NOMO-1 (cell line): ENCODE measurements around the gene ANTXR1.

ENCODE experiments used
- DNase-seq, 2 experiments: peaks; one replicate each; lab custom pipeline; 2025; ENCODE audit not compliant: unreplicated experiment in 2 of 2; lab: John Stamatoyannopoulos, UW

The ANTXR1 gene

DNA sequence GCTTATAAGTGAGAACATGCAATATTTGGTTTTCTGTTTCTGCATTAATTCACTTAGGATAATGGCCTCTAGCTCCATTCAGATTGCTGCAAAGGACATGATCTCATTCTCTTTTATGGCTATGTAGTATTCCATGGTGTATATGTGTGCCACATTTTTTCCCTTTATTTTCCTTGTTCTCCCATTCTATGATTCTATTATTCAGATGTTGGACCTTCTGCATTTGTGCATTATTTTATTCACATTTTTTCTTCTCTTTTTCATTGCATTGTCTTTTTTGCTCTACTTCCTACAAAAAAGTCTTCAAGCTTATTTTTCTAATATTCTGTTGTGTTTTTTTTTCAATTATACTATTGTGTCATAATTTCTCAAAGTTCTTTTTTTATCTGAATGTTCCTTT, 11.1 kb upstream of the ANTXR1 start:
- DNase-seq, result no peak

DNA sequence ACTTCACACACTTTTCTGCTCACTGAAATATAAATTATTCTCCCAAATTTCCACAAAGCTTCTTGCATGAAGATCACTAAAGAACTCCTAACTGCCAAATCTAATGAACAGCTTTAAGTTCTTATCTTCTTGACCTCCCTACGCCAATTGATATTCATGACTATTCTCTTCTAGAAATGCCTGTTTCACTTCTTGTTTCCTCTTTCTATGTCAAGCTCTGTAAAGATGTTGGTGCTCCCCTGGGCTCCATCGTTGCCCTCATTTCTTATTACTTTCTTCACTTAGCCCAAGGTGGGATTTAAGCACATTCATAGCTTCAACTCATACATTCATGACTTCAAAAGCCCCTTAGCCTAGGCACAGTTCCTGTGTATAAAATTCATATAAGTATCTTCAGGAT, 9.2 kb upstream of the ANTXR1 start:
- DNase-seq, result no peak

DNA sequence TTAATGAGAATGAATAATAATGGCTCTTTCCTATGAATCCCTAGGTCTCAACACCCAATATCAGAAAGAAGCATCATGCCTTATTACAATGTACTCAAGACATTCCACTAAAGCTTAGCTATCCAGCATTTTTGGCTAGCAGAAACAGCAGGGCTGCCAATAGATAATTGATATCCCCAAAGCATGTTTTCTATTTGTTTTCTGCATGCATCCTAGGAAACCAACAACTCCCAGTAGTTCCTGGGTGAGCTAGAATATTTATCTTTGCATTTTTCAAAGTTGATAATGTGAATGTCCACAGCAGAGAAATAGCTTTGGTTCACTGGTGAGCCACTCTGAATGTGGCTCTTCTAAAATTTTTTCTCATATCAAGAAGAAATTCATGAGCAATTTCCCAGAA, 5.8 kb upstream of the ANTXR1 start:
- no peak for DNase-seq

DNA sequence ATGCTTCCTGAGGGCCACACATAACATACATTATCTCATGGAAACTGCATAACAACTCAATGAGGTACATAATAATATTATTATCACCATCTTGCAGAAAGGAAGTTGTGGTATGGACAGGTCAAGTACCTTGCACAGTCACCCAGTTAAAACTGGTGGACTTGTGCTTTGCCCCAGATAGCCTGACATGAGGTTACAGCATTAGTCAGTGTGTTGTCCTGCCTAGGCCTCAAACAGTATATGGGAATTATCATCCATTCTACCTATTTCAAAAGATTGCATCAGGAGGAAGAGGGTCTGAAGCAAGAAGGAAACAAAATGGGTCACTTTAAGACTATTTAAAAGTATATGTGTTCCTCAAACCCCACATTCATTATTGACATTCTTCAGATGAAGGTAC, 5.4 kb upstream of the ANTXR1 start:
- no peak for DNase-seq

DNA sequence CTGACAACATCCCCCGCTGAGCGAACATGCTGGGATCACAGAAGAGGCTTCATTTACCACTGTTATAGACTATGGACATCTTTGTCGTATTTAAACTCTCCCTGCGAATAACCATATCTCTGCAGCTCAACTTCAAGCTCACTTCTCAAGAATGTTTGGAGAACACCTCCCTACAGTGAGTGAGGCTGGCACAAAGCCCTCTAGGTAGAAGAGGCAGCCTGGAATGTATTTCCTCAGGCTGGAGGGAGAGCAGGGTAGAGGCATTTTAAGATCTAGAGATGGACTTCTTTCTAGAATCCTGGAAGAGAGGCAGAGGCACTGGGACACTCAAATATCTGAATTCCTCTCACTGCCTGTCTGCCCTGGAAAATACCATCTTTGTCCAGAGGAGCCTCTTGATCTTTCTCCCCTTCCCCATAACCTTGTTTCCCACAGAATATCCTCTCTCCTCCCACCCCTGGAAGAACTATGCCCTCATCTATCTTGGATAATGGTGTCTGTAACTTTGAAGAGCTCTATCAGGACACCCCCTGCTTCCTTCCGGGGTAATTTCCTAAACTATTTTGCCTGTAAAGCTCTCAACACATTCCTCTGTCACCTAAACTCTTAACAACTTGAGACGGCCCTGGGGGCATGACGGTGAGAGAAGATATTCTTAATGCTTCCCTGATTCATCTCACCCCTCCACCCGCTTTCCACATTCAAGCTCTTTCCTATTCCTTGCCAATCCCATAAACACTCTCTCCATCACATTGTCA, 2.4 kb upstream of the ANTXR1 start:
- no peak for DNase-seq

DNA sequence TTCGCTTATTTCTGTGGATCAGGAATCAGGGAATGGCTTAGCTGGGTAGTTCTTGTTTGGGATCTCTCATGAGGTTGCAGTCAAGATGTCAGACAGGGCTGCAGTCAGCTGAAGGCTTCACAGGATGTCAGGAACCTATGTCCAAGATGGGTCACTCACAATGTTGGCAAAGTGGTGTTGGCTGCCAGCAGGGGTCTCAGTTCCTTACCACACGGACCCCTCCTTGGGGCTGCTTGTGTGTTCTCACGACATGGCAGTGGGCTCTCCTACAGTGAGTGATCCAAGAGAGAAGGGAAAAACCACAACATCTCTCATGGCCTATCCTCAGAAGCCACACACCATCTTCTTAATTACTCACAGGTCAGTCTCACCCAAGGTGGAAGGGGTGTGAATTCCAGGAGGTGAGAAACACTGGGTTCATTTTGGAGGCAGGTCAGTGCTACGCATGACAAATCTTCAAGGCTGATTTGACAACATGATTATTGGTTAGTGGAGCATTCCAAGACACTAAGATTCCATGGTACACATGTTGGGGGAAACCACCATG, 1.3 kb upstream of the ANTXR1 start:
- DNase-seq, result no peak

DNA sequence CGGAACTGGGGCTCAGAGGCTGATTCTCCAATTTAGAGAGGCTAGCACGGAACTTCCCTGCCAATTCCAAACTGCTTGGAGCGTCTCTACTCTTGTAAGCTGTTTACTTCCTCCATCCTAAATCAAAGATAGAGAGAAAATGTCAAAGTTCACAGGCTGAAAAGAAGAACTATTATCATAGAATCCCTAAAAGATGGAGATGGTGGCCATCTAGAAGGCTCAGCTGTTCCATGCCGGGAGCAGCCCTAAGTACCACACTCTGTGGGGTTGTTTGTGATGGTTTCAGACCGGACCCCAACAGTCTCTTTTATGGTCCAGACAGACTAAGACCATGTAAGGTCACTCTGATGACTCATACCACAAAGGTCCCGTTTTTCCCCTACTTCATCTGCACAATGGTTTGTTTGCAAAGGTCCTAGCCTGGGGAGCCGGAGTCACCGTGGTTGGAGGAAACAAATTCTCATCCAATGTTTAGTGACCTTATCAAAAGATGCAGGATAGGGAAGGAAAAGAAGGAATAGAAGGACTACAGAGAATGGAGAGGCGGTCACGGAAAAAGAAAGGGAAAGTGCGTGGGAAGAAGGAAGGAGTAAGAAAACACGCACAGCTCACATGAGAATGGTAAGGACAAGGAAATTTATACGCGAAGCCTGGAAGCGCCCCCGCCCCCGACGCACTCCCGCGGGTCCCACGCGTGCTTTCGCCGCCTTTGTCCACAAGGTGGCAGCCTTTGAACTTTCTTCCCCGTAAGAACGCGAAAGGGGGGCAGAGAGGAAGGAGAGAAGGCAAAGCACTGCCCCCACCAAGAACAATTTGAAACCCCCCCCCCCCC, 453 bp upstream of the ANTXR1 start:
- DNase-seq, result peak; percentile 11 to 37

DNA sequence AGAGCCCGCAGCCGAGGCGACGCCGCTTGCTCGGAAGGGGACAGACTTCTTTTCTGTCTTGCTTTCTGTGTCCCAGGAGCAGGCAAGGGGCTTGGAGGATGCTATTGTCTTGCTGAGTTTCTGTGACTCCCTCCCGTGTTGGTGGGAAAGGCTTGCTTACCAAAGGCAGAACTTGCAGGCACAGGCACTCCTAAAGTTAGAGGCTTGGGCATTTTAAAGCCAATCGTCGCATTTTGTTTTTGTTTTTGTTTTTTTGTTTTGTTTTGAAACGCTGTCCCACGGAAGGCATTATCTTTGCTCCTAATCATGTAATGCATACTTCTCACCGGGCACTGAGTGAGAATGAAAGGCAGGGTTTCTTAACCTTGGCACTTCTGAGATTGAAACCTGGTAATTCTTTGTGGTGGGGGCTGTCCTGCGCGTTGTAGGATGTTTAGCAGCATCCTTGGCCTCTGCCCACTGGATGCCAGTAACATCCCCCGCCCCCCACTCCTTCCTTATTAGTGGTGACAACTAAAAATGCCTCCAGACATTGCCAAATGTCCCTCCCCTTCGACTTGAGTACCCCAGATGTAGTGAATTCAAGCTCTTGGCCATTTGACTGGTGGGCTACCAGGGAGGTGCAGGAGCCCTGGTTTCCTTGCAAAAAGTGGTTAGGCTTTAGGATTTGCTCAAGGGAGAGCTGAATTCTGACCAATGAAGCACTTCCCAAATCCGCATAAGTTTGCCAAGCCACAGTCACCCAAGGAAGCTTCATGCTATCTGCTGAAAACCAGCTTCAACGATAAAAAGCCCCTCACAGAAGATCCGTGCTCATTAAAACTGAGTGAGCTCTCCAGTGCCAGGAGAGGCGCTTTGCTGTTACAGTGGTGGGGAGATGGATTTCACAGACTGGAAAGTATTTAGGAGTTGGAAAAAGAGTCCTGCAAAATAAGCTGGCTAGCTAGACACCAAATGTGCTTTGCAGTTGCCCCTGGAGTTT, 1.2 kb downstream of the ANTXR1 start:
- DNase-seq, result no peak

DNA sequence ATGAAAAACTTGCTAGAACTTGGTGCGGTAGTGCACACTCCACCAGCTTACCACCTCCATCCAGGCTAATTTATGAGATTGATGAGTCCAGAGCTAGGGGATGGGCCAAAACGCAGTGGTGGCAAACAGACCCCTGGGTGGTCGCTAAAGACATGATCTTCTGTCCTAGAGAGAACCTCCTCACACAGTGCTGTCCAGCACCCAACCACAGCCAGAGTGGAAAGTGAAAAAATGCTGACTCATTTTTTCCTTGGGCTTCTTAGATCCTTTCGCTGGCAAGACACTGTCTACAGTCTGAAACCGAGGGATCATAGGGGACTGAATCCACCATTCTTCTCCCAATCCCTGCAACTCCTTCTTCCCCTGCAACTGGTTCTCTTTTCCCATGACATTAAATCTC, 4.1 kb downstream of the ANTXR1 start:
- DNase-seq, result no peak

DNA sequence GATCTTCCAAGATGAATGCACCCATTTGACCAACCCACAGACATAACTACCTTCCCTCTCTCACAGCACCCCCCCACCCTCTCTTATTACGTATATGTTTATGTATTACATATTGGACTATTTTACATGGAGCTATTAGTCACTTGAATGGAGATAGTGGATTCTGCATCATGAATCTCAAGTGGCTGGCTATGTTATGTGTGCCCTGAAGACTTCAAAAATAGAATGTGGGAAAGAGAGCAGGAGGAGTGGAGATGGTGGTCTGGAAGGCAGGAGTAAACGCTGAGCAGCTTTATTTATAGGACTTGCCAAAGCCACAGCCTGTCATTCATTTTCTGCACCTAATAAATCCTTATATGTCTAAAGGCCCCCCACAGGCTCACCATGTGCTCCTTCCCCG, 4.9 kb downstream of the ANTXR1 start:
- DNase-seq, result no peak

DNA sequence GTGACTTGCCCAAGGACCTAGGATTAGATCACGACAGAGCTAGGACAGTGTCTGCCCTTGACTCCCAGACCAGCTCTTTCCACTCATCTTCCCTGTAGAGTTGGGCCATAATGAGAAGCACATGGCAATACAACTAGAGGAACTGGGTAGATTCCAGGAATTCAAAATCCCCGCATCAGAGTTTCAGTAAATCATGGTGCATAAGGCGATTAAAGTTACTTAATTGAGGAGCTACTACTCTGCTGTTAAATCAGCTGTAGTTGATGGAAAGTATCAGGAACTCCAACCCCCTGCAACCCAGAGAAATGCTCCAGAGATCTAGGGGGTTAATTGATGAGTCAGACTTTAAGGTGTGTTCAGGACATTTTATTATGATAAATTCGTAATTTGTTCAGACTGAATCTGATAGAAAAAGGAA, 5.7 kb downstream of the ANTXR1 start:
- no peak for DNase-seq

DNA sequence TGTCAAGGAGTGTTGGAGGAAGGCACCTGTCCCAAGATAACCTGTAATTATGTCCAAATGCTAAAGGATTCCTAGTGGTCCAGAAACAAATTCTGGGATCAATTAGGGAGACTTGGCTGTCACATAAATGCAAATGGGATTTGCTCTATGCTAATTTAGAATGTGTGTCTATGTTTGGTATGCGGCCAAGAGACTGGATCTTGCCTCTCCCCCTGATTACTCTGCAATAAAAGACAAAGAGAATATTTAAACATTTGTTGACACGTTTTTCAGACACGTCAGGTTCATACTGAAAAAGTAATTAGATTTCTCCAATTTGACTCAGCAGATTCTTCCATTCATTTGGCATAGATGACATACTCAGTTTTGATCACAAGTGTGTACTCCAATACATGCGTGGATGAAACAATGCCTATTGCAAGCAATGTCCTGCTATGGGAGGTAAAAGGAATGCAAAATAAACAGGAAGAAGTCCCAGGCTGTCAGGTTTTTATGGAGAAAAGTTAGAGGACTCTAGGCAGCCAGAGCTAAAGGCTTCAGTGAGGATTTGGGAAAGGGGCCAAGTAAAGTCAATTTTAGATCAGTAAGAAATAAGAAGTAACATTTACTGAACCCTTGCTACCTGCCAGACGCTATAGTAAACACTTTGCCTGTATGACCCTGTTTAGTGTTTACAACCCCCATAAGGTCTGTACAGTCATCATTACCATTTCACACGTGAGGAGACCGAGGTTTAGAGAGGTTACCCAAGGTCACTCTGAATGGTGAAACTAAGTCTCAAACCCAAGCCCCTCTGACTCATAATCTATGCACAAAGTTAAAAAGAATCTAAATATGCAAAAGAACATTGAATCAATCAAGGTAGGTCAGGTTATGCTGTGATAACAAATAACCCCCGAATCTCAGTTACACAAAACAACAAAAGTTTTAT, 7.8 kb downstream of the ANTXR1 start:
- no peak for DNase-seq

DNA sequence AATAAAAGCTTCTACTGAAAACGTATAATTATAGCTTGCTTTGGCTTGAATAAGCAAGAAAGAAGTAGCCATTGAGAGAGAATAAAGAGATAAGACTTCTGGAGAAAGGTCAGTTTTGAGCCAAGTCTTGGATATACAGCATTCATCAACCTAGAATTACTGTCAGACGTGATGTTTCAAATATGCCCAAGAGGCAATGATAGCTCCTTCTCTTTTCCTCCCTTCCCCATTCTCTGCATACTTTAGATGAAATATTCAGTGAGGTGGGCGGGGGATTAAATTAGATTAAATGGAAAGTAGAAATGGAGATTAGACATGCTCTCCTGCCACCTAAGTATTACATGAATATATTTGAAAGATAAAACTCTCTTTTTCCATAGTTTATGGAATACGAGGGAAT, 8.7 kb downstream of the ANTXR1 start:
- no peak for DNase-seq

DNA sequence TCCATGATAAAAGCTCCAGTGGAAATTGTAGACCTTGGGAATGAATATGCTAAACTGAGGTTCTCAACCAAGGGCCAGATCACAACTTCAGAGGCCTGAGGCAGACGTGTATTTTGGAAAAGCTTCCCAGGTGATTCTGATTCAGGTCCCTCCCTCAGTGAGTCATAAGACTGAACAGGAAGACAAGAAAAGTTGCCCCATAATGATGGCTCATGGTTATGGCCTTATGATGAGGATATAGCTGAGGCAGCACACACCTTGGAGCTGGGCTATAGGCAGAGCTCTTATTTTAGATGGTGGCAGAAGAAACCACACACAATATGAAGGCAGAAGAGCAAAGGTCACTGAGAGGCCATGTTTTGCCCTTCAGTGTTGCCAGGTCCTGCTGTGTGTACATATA, 9.6 kb downstream of the ANTXR1 start:
- DNase-seq, result no peak

DNA sequence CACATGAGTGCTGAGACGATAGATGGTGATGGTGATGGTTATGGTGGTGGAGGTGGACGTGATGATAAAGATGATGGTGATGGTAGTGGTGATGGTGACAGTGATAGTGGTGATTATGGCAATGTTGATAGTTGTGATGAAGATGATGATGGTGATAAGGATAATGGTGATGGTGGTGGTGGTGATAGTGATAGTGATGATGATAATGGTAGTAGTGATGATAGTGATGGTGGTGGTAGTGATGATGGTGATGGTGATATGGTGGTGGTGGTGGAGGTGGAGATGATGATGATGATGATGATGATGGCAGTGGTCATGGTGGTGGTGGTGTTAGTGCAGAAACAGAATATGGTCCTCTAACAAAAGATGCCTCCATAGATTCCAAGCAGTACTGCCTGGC, 10.3 kb downstream of the ANTXR1 start:
- no peak for DNase-seq

DNA sequence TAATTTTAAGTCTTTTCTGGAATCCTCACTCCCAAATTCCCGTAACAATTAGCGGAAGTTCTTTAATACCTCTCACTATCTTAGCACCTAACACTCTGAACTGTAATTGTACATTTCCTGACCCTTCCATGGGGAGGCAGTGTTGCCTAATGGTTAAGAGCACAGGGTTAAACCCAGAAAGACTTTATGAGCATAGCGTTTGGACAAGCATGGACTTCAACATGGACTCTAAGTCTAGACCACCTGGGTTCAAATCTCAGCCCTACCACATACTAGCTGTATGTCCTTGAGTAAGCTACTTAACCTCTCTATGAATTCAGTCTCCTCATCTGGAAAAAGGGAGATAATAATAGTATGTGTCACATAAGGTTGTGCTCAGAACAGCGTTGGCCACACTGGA, 13.0 kb downstream of the ANTXR1 start:
- peak; percentile 33 to 71 for DNase-seq

DNA sequence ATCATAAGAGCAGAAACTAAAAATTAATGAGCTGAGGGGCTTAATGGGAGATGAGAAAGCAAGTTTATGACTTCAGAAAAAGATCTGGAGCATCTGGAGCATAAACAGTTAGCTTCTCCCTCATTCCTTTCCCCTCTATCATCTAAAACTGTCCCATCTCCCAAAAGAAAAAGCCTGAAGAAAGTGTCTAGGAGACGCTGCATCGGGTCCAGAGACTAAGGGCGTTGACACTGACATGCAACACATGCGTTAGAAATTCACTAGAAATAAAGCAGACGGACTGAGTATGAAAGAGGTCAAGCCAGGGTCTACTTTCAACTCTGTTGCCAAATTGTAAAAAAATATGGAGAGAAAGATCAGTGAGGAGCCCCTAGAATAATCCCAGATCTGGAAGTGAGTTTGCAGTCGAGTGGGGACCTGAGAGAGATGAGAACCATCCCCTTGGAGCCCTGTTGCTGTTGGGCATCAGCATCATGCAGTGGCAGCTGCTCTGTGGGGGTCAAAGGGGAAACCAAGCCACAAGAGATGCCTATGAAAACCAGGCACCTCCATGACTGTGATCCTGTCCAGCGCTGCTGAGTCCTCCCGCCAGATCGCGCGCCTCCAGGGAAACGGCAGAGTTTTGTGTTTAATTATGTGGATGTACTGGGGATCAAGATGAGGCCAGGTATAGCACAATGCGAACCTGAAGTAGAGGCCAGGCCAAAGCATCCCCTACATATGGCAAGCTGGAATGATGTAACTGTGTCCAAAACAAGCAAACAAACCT, 13.9 kb downstream of the ANTXR1 start:
- DNase-seq, result no peak

DNA sequence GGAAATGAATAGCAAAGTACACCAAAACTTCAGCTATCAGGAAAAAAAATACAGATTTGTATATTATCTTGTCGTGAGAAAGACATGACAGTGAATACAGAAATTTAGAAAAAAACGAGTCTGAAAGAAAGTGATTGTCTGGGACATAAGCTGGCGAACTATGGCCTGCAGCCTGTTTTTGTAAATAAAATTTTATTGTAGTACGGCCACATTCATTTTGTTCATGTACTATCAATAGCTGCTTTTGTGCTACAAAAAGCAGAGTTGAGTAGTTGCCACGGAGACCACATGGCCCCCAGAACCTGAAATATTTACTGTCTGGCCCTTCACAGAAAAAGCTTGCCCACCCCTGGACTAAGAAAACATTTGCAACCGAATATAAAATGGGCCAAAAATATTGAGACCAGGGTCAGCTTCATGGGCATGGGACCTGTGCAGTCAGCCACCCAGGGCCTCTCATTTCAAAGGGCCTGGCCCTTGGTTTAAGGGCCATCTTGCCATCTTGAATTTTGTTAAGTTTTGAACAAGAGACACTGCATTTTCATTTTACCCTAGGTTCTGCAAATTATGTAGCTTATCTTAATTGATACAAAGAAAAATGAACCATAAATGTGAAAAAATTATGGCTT, 17.9 kb downstream of the ANTXR1 start:
- no peak for DNase-seq

DNA sequence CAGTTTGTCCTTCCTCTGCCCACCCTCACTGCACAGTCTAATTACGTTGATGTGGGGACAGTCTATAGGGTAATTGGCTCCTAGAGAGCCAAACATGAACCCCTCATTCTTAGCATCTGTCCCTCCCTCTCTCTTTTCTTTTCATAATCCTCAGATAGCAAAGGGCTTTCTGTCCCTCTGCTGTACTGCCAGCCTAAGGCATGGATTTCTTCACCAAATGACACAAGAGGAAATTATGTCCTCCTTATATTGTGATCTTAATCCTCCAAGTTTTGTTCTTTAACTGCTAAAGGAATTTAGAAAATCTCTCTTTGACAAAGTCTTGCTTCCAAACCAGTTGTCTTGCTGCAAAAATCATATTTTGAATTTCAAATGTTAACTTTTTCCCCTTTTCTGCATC, 18.5 kb downstream of the ANTXR1 start:
- no peak for DNase-seq
